ENCODE measurements around the gene VPS13D. TPM values are rescaled to one million over a fixed set of nuclear protein-coding genes. Genes with fewer than 3 reads are reported as not detected.

VPS13D gene
- total and polyA plus RNA-seq, 10 of the 15 experiments (the other 5 are each of a cell fraction or from before 2014, with no cell fraction given) = 1.4 to 16.9 (median 8.5) TPM

DNA sequence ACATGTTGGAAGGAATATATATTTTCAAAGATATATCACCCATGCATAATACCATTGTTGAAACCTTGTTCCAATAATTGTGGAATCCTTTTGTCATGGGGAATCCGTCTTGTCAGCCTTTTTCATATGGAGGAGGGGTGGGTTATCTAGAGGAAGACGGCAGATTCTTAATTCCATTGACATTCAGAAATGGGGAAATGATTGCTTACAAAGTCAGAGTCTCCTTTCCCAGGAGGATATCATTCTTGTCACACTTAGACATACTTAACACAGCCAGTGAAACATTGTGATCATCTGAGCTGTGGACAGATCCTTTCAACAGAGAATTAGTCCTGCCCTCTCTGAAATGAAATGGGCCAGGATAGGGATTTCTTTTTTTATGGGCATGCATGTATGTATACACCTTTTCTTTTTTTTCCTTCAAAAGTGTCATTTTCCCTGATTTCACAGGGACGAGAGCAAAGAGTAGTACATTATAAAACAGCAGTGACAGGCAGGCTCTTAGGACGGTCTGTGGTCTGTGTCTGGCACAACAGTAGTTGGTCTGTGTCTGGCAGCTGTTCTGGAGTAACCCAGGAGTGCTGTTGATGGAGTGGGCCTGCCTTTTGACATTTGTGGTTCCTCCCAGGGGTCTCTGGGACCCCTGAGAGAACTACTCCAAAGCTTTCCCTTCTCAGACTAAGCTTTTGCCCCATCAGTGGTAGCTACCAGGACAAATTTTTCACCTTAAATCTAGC is 50.1 kb downstream of the VPS13D start:
- no peaks in the 10 kb centered on the region for H3K79me2 ChIP-seq (ENCODE audit: control insufficient read depth, insufficient read depth, low read length)
- H3K4me1 ChIP-seq (ENCODE audit: control insufficient read depth, insufficient read depth, low read length) = no peaks in the 10 kb centered on the region
- FAIRE-seq (no peak), ATAC-seq (no peak), DNase-seq (ENCODE audit: low read depth, low spot score) (no peak)
- peaks cover 1 to 26% of the 10 kb centered on the region in 2 experiments for H3K36me3 ChIP-seq (ENCODE audit: control insufficient read depth in 2 of 2, insufficient read depth in 2 of 2, low read length in 1 of 2)
- H4K20me1 ChIP-seq (ENCODE audit: control insufficient read depth, insufficient read depth) = no peaks in the 10 kb centered on the region
- intact Hi-C loops (cut with micrococcal nuclease; ENCODE audit: unreplicated experiment) (no loop called here), in situ Hi-C loops (cut with MboI) (no loop called here)
- ChIA-PET SMC1A (ENCODE audit: uncharacterized antibody, unreplicated experiment) (no interaction called here), RAD21 (ENCODE audit: unreplicated experiment) (interaction anchor here (1.1 kb wide), 1 partner anchor 379 kb away, joined by 3 read pairs; no protein-coding TSS in a partner anchor), CTCF (interaction anchor here (1.3 to 10.7 kb wide), 4 partner anchors 21 to 378 kb away, joined by 4 to 74 read pairs (median 27); no protein-coding TSS in a partner anchor), POLR2A (no interaction called here)
- no peak overlapping the region for H3K27ac ChIP-seq (ENCODE audit: control insufficient read depth, insufficient read depth)
- no peaks in the 10 kb centered on the region for H3K9me3 ChIP-seq (replicated peaks; ENCODE audit: control insufficient read depth, insufficient read depth, low read length)
- no peaks in the 10 kb centered on the region for H3K27me3 ChIP-seq (replicated peaks in 1 of 2; ENCODE audit: control insufficient read depth in 2 of 2, insufficient read depth in 2 of 2, low read length in 1 of 2)
- H3K4me2 ChIP-seq (ENCODE audit: control insufficient read depth, insufficient read depth) = no peak overlapping the region
- no peak overlapping the region for H2AFZ ChIP-seq (ENCODE audit: control insufficient read depth, low read depth, low read length)
- no peak for TF ChIP-seq BCL11A (IDR thresholded peaks at IDR 0.05; ENCODE audit: low read depth, low read length)
- 90% methylated on average over 4 of the region's 4 CpGs for WGBS (ENCODE audit: insufficient coverage, insufficient replicate concordance, low lambda C conversion rate, missing lambda C conversion rate)
- no TSS peak for BruUV-seq (replicated peaks)
- H3K9ac ChIP-seq (ENCODE audit: control insufficient read depth, insufficient read depth, low read length) = no peak overlapping the region
- H3K4me3 ChIP-seq = no peak overlapping the region

- Histone ChIP-seq H3K4me2 (ENCODE audit: control insufficient read depth, insufficient read depth) (no peak overlapping the region), H3K27ac (ENCODE audit: control insufficient read depth, insufficient read depth) (no peak overlapping the region), H2AFZ (ENCODE audit: control insufficient read depth, low read depth, low read length) (no peak overlapping the region), H3K79me2 (ENCODE audit: control insufficient read depth, insufficient read depth, low read length) (no peaks in the 10 kb centered on the region), H3K4me1 (ENCODE audit: control insufficient read depth, insufficient read depth, low read length) (no peaks in the 10 kb centered on the region), H3K9me3 (replicated peaks; ENCODE audit: control insufficient read depth, insufficient read depth, low read length) (no peaks in the 10 kb centered on the region), H4K20me1 (ENCODE audit: control insufficient read depth, insufficient read depth) (no peaks in the 10 kb centered on the region), H3K36me3 (ENCODE audit: control insufficient read depth in 2 of 2, insufficient read depth in 2 of 2, low read length in 1 of 2) (peaks cover 0 to 14% of the 10 kb centered on the region in 2 experiments), H3K27me3 (replicated peaks in 1 of 2; ENCODE audit: control insufficient read depth in 2 of 2, insufficient read depth in 2 of 2, low read length in 1 of 2) (no peaks in the 10 kb centered on the region), H3K4me3 (no peak overlapping the region), H3K9ac (ENCODE audit: control insufficient read depth, insufficient read depth, low read length) (no peak overlapping the region)
- BruUV-seq (replicated peaks) = no TSS peak
- RAD21 ChIA-PET (ENCODE audit: unreplicated experiment) = interaction anchor here (0.7 kb wide), 1 partner anchor 9 kb away, joined by 3 read pairs; no protein-coding TSS in a partner anchor
- no peak for FAIRE-seq
- SMC1A ChIA-PET (ENCODE audit: uncharacterized antibody, unreplicated experiment) = no interaction called here
- no peak for DNase-seq (ENCODE audit: low read depth, low spot score)
- in situ Hi-C loops (cut with MboI) (no loop called here), intact Hi-C loops (cut with micrococcal nuclease; ENCODE audit: unreplicated experiment) (no loop called here)
- WGBS (ENCODE audit: insufficient coverage, insufficient replicate concordance, low lambda C conversion rate, missing lambda C conversion rate) = 98% methylated on average over 3 of the region's 3 CpGs
- CTCF ChIA-PET = no interaction called here
- POLR2A ChIA-PET = no interaction called here
- ATAC-seq = no peak
- TF ChIP-seq, protein P1, sequence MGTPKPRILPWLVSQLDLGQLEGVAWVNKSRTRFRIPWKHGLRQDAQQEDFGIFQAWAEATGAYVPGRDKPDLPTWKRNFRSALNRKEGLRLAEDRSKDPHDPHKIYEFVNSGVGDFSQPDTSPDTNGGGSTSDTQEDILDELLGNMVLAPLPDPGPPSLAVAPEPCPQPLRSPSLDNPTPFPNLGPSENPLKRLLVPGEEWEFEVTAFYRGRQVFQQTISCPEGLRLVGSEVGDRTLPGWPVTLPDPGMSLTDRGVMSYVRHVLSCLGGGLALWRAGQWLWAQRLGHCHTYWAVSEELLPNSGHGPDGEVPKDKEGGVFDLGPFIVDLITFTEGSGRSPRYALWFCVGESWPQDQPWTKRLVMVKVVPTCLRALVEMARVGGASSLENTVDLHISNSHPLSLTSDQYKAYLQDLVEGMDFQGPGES (IDR thresholded peaks at IDR 0.05) = no peak
- TF ChIP-seq, protein P2, sequence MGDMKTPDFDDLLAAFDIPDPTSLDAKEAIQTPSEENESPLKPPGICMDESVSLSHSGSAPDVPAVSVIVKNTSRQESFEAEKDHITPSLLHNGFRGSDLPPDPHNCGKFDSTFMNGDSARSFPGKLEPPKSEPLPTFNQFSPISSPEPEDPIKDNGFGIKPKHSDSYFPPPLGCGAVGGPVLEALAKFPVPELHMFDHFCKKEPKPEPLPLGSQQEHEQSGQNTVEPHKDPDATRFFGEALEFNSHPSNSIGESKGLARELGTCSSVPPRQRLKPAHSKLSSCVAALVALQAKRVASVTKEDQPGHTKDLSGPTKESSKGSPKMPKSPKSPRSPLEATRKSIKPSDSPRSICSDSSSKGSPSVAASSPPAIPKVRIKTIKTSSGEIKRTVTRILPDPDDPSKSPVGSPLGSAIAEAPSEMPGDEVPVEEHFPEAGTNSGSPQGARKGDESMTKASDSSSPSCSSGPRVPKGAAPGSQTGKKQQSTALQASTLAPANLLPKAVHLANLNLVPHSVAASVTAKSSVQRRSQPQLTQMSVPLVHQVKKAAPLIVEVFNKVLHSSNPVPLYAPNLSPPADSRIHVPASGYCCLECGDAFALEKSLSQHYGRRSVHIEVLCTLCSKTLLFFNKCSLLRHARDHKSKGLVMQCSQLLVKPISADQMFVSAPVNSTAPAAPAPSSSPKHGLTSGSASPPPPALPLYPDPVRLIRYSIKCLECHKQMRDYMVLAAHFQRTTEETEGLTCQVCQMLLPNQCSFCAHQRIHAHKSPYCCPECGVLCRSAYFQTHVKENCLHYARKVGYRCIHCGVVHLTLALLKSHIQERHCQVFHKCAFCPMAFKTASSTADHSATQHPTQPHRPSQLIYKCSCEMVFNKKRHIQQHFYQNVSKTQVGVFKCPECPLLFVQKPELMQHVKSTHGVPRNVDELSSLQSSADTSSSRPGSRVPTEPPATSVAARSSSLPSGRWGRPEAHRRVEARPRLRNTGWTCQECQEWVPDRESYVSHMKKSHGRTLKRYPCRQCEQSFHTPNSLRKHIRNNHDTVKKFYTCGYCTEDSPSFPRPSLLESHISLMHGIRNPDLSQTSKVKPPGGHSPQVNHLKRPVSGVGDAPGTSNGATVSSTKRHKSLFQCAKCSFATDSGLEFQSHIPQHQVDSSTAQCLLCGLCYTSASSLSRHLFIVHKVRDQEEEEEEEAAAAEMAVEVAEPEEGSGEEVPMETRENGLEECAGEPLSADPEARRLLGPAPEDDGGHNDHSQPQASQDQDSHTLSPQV (IDR thresholded peaks at IDR 0.05) = no peak
- TF ChIP-seq TARDBP (IDR thresholded peaks at IDR 0.05; ENCODE audit: borderline replicate concordance) (no peak), RELB (IDR thresholded peaks at IDR 0.05; ENCODE audit: low read depth) (no peak), MTA2 (IDR thresholded peaks at IDR 0.05; ENCODE audit: low read depth) (no peak)
Measured at GRCh38 chr1:12282142-12282541, 52.3 kb downstream of the VPS13D start.
